Mucosa of stomach (tissue), 1 donor: ENCODE measurements around the gene ARHGDIG.
"Not testable (repeated sequence)": the region's sequence is repeated elsewhere in the genome, so short reads cannot be mapped to it uniquely, and the experiment has no call there.

Experiments
- H3K27me3 ChIP-seq: one replicate; pipeline ENCODE4 v1.7.0; 2013; ENCODE audit warnings: mild to moderate bottlenecking, low read length; ENCODE audit not compliant: control insufficient read depth, insufficient read depth
- H3K36me3 ChIP-seq: one replicate; pipeline ENCODE4 v1.7.0; 2013; ENCODE audit warnings: low read length; ENCODE audit not compliant: control insufficient read depth, insufficient read depth
- H3K4me1 ChIP-seq: one replicate; pipeline ENCODE4 v1.7.0; 2013; ENCODE audit warnings: mild to moderate bottlenecking, low read length; ENCODE audit not compliant: control insufficient read depth, insufficient read depth
- H3K4me3 ChIP-seq: one replicate; pipeline ENCODE4 v1.7.0; 2013; ENCODE audit warnings: low read length
- H3K9ac ChIP-seq: one replicate; pipeline ENCODE4 v1.7.0; 2013; ENCODE audit warnings: mild to moderate bottlenecking, low read length, moderate library complexity
- H3K9me3 ChIP-seq: one replicate; pipeline ENCODE4 v1.7.0; 2013; ENCODE audit warnings: mild to moderate bottlenecking, low read length, moderate library complexity; ENCODE audit not compliant: control insufficient read depth
- donor health status: Pancreatic carcinoma.

ARHGDIG gene

DNA sequence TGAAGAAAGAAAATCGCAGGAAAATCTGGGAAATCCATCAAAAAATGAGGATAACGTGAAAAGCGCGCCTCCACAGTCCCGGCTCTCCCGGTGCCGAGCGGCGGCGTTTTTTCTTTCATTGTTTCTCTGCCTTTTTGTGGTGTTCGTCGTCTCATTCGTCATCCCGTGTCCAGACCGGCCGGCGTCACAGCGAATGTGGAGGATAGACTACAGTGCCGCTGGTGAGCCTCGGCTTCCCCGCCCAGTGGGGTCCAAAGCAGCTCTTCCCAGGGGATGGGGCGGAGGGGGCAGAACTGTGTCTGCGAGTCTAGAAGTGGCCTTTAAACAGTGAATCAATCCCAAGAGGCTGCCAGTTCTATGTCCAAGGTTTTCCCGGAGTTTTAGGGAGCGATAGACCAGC is 25.9 kb upstream of the ARHGDIG start:
- Histone ChIP-seq H3K27me3 (no peaks in the 10 kb centered on the region), H3K4me3 (no peak overlapping the region), H3K4me1 (peaks cover 28% of the 10 kb centered on the region), H3K9ac (no peak overlapping the region), H3K9me3 (no peaks in the 10 kb centered on the region), H3K36me3 (no peaks in the 10 kb centered on the region)

DNA sequence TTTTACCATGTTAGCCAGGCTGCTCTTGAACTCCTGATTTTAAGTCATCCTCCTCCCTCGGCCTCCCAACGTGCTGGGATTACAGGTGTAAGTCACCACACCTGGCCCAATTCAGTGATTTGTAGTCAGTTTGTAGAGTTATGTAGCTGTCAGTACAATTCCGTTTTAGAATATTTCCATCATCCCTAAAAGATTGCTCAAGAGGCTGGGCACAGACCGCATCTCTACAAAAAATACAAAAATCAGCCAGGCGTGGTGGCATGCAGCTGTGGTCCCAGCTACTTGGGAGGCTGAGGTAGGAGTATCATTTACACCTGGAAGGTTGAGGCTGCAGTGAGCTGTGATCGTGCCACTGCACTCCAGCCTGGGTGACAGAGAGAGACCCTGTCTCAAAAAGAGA is 25.2 kb upstream of the ARHGDIG start:
- no peak overlapping the region for H3K9ac ChIP-seq
- H3K4me3 ChIP-seq, result no peak overlapping the region
- no peaks in the 10 kb centered on the region for H3K27me3 ChIP-seq
- H3K4me1 ChIP-seq, result peaks cover 24% of the 10 kb centered on the region
- no peaks in the 10 kb centered on the region for H3K9me3 ChIP-seq
- no peaks in the 10 kb centered on the region for H3K36me3 ChIP-seq

DNA sequence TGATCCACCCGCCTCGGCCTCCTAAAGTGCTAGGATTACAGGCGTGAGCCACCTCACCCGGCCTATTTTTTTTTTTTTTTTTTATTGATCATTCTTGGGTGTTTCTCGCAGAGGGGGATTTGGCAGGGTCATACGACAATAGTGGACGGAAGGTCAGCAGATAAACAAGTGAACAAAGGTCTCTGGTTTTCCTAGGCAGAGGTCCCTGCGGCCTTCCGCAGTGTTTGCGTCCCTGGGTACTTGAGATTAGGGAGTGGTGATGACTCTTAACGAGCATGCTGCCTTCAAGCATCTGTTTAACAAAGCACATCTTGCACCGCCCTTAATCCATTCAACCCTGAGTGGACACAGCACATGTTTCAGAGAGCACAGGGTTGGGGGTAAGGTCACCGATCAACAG is 22.3 kb upstream of the ARHGDIG start:
- H3K9ac ChIP-seq, H3K36me3 ChIP-seq, H3K4me3 ChIP-seq, H3K27me3 ChIP-seq, H3K4me1 ChIP-seq, H3K9me3 ChIP-seq: not testable (repeated sequence)

DNA sequence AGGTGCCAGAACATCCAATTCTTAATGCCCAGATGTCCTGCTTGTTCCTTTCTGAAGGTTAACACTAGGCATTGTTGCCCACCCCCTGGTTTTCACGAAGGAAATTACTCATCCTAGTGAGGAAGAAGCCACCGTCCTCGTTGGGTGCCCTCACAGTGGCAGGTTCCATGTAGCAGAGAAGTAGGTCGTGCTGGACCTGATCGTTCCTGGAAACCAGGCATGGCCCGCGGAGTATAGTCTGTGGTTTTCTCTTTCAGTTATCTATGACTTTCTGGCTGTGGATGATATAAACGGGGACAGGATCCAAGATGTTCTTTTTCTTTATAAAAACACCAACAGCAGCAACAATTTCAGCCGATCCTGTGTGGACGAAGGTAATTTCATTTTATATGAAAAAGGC is 21.2 kb upstream of the ARHGDIG start:
- H3K9ac ChIP-seq, result no peak overlapping the region
- H3K27me3 ChIP-seq, result no peaks in the 10 kb centered on the region
- no peaks in the 10 kb centered on the region for H3K9me3 ChIP-seq
- peaks cover under 1% of the 10 kb centered on the region for H3K4me1 ChIP-seq
- no peak overlapping the region for H3K4me3 ChIP-seq
- no peaks in the 10 kb centered on the region for H3K36me3 ChIP-seq

DNA sequence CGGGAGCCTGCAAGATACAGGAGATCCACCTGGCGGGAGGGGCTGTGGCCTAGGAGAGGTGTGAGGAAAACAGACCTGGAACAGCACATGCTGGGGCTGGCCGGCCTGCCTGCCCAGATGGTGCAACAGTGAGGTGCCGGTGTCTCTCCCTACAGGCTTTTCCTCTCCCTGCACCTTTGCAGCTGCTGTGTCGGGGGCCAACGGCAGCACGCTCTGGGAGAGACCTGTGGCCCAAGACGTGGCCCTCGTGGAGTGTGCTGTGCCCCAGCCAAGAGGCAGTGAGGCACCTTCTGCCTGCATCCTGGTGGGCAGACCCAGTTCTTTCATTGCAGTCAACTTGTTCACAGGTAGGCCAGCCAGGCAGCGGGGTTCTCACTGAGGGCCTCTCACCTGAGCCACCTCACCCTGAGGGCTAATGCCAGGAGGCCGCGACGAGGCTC is 20.6 kb upstream of the ARHGDIG start:
- Histone ChIP-seq H3K4me3 (no peak overlapping the region), H3K9me3 (no peaks in the 10 kb centered on the region), H3K27me3 (no peaks in the 10 kb centered on the region), H3K36me3 (no peaks in the 10 kb centered on the region), H3K4me1 (no peaks in the 10 kb centered on the region), H3K9ac (no peak overlapping the region)

DNA sequence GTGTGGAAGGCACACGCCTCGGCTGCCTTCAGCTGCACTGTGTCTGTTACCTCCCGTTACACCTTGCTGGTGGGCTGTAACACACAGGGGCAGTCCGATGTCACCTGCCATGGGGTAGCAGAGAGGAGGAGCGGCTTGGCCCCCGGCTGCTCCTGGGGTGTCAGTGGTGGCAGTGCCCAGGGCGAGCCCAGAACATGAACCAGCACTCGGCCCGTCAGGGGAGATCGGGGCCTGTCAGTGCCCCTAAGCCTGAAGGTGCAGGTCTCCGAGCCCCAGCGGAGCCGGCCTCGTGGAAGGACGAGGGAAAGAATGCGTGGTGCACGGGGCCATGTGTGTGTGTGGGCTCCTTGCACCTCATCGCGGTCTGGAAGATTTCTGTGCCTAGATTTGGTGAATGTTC is 20.1 kb upstream of the ARHGDIG start:
- Histone ChIP-seq H3K4me3 (no peak overlapping the region), H3K36me3 (no peaks in the 10 kb centered on the region), H3K9ac (no peak overlapping the region), H3K9me3 (no peaks in the 10 kb centered on the region), H3K27me3 (no peaks in the 10 kb centered on the region), H3K4me1 (no peaks in the 10 kb centered on the region)

DNA sequence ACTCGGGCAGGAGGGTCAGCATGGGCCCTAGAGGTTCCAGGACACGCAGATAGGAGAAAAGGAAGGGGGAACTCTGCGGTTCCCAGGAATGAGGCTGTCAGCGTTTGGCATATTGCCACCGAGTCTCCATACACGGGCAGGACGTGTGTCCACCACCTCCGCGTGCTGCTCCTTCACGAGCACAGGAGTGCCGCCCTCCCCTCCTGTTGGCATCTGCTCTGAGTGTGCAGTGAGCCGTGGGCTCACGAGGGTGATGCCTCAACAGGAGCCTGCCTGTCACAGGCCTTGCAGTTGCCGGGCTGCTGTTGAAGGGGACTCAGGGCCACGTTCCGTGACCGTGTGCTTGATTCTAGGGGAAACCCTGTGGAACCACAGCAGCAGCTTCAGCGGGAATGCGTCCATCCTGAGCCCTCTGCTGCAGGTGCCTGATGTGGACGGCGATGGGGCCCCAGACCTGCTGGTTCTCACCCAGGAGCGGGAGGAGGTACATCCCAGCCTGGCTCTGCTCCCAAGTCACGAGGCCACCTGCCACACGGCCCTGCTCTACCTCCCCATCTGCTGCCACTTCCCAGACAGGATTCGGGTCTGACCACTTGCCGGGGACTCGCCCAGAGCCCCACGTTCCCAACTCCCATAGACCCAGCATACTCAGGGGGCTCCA is 19.2 kb upstream of the ARHGDIG start:
- Histone ChIP-seq H3K4me1 (no peaks in the 10 kb centered on the region), H3K9me3 (no peaks in the 10 kb centered on the region), H3K27me3 (no peaks in the 10 kb centered on the region), H3K9ac (no peak overlapping the region), H3K4me3 (no peak overlapping the region), H3K36me3 (no peaks in the 10 kb centered on the region)

DNA sequence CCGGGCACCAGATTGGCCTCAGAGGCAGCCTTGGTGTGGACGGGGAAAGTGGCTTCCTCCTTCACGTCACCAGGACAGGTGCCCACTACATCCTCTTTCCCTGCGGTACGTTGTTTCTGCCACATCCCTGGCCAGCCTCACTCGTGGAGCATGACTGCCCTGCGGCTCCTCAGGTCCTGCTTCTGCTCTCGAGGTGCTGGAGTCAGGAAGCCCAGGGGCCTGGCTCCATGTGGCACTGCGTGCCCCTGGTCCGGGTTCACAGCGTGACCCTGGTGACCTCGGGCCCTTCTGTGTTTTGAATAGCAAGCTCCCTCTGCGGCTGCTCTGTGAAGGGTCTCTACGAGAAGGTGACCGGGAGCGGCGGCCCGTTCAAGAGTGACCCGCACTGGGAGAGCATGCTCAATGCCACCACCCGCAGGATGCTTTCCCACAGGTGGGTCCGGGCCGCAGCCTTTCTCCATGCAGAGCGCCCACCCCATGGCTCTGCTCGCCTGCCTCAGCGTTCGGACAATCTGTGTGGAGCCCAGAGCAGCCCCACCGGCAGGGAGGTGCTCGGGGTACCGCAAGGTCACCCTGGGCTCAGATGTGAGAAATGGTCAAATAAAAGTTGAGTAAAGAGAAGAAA is 18.2 kb upstream of the ARHGDIG start:
- H3K4me3 ChIP-seq, result no peak overlapping the region
- H3K27me3 ChIP-seq, result no peaks in the 10 kb centered on the region
- H3K4me1 ChIP-seq, result no peaks in the 10 kb centered on the region
- H3K9ac ChIP-seq, result no peak overlapping the region
- H3K9me3 ChIP-seq, result no peaks in the 10 kb centered on the region
- no peaks in the 10 kb centered on the region for H3K36me3 ChIP-seq

DNA sequence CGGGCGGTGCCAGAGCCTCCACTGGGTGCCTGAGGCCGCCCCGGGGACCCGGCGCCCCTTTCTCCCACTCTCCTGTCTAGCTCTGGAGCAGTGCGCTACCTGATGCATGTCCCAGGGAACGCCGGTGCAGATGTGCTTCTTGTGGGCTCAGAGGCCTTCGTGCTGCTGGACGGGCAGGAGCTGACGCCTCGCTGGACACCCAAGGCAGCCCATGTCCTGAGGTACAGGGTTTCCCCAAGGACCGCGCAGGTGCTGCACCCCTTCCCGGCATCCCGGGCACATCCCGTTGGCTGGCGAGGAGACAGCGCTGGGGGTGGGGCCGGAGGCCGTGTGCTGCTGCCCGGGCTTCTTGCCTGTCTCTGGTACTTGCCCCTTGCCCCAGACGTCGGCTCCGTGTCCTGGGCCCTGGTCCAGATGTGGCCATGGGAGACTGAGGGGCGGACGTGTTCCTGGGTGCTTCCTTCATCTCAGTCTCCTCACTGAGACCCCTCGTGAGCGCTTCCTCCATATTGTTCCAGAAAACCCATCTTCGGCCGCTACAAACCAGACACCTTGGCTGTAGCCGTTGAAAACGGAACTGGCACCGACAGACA is 17.1 kb upstream of the ARHGDIG start:
- no peak overlapping the region for H3K9ac ChIP-seq
- H3K4me3 ChIP-seq, result no peak overlapping the region
- H3K4me1 ChIP-seq, result no peaks in the 10 kb centered on the region
- H3K36me3 ChIP-seq, result no peaks in the 10 kb centered on the region
- no peaks in the 10 kb centered on the region for H3K9me3 ChIP-seq
- H3K27me3 ChIP-seq, result no peaks in the 10 kb centered on the region

DNA sequence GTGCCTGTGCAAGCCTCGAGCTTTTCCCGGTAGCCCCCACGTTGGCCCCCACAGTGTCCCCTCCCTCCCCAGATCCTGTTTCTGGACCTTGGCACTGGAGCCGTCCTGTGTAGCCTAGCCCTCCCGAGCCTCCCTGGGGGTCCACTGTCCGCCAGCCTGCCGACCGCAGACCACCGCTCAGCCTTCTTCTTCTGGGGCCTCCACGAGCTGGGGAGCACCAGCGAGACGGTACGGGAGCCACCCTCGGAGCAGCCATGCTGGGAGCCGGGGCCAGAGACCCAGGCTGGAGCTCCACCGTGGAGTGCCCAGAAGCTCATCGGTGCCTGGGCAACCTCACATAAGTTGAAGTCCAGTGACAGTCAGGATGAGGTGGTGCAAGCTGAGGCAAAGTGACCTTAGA is 16.4 kb upstream of the ARHGDIG start:
- Histone ChIP-seq H3K27me3 (no peaks in the 10 kb centered on the region), H3K4me1 (no peaks in the 10 kb centered on the region), H3K4me3 (no peak overlapping the region), H3K9me3 (no peaks in the 10 kb centered on the region), H3K36me3 (no peaks in the 10 kb centered on the region), H3K9ac (no peak overlapping the region)

DNA sequence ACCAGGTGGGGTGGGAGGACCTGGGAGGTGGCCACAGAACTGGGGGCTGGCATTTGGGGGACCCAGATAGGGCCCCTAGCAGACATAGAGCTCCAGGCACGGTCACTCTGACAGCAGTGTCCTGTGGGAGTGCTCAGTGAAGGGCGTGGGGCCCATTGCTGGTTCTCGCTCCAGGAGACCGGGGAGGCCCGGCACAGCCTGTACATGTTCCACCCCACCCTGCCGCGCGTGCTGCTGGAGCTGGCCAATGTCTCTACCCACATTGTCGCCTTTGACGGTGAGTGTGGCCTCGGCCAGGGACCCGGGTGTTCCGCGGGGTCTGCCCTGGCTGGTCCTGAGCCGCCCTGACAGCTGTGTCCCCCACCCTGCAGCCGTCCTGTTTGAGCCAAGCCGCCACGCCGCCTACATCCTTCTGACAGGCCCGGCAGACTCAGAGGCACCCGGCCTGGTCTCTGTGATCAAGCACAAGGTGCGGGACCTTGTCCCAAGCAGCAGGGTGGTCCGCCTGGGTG is 15.9 kb upstream of the ARHGDIG start:
- Histone ChIP-seq H3K4me3 (no peak overlapping the region), H3K4me1 (no peaks in the 10 kb centered on the region), H3K36me3 (no peaks in the 10 kb centered on the region), H3K9ac (no peak overlapping the region), H3K27me3 (no peaks in the 10 kb centered on the region), H3K9me3 (no peaks in the 10 kb centered on the region)

DNA sequence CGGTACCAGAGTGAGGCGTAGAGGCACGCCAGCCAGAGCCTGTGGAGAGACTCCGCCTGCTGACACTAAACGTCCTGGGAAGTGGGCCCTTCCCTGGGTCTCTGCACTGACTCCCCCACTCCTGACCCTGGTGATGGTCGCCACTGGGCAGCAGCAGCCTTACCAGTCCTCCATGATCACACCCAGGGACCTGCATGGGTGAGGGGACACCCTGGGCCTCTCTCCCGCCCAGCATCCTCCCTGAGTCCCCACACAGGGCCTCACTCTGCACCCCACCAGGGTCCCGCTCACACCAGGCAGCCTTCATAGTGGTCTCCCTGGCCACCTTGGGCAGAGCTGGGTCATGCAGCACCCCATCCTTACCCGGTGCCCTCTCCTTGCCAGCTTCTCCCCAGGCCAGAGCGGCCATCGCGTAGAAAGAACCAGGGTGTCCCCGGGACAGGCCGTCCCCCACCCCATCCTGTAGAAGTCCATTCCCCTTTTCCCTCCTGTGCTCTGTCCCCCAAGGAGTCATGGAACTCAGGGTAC is 15.3 kb upstream of the ARHGDIG start:
- Histone ChIP-seq H3K4me1 (no peaks in the 10 kb centered on the region), H3K27me3 (no peaks in the 10 kb centered on the region), H3K4me3 (no peak overlapping the region), H3K9me3 (no peaks in the 10 kb centered on the region), H3K9ac (no peak overlapping the region), H3K36me3 (no peaks in the 10 kb centered on the region)
